Keratinocyte (primary cell): Measurements from ENCODE around the gene ZNF423.

ENCODE experiments used
- EZH2 ChIP-seq: IDR thresholded peaks from one replicate; pipeline ENCODE4 v1.6.1; 2012; ENCODE audit warnings: inconsistent platforms, mild to moderate bottlenecking, low read length, moderate library complexity
- TF ChIP-seq, protein P1 (sequence below), 3 experiments: IDR thresholded peaks in 1 of 3; conservative IDR thresholded peaks in 1 of 3; optimal IDR thresholded peaks in 1 of 3; 2 replicates in 2 of 3; 3 replicates in 1 of 3; pipeline versions ENCODE3 to v1.5.1; 2011; ENCODE audit warnings: low read length in 3 of 3, mild to moderate bottlenecking in 3 of 3, moderate library complexity in 2 of 3, control low read depth in 1 of 3, inconsistent platforms in 1 of 3; ENCODE audit not compliant: insufficient read depth in 2 of 3; ENCODE audit errors: extremely low read depth in 1 of 3

GRCh38 chr16:49766225-49766624, 89.7 kb downstream of the ZNF423 start:
- TF ChIP-seq, protein P1, sequence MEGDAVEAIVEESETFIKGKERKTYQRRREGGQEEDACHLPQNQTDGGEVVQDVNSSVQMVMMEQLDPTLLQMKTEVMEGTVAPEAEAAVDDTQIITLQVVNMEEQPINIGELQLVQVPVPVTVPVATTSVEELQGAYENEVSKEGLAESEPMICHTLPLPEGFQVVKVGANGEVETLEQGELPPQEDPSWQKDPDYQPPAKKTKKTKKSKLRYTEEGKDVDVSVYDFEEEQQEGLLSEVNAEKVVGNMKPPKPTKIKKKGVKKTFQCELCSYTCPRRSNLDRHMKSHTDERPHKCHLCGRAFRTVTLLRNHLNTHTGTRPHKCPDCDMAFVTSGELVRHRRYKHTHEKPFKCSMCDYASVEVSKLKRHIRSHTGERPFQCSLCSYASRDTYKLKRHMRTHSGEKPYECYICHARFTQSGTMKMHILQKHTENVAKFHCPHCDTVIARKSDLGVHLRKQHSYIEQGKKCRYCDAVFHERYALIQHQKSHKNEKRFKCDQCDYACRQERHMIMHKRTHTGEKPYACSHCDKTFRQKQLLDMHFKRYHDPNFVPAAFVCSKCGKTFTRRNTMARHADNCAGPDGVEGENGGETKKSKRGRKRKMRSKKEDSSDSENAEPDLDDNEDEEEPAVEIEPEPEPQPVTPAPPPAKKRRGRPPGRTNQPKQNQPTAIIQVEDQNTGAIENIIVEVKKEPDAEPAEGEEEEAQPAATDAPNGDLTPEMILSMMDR (optimal IDR thresholded peaks at IDR 0.05 in 1 of 3, IDR thresholded peaks at IDR 0.05 in 1 of 3, conservative IDR thresholded peaks at IDR 0.05 in 1 of 3; ENCODE audit: extremely low read depth in 1 of 3, insufficient read depth in 2 of 3, low read length in 3 of 3): no peak
- no peak for TF ChIP-seq EZH2
